LNCaP clone FGC (cell line): ENCODE results near the gene PCNT.

Experiments
- DNase-seq: peaks from one replicate; pipeline ENCODE4 v3.0.0-alpha.2; 2011; ENCODE audit warnings: low read depth
- H3K4me3 ChIP-seq: 2 replicates; pipeline ENCODE4 v1.5.1; 2011; ENCODE audit warnings: mild to moderate bottlenecking, low read depth, low read length, control low read depth
- CTCF ChIP-seq: IDR thresholded peaks from 2 replicates; pipeline ENCODE4 v1.5.1; 2012; ENCODE audit warnings: mild to moderate bottlenecking; ENCODE audit not compliant: control insufficient read depth, insufficient read depth; ENCODE audit errors: extremely low read depth

PCNT gene

GRCh38 chr21:46351476-46352163, 27.7 kb downstream of the PCNT start:
- DNase-seq: peak; percentile 25
- no peak overlapping the region for H3K4me3 ChIP-seq
- no peak for TF ChIP-seq CTCF

DNA sequence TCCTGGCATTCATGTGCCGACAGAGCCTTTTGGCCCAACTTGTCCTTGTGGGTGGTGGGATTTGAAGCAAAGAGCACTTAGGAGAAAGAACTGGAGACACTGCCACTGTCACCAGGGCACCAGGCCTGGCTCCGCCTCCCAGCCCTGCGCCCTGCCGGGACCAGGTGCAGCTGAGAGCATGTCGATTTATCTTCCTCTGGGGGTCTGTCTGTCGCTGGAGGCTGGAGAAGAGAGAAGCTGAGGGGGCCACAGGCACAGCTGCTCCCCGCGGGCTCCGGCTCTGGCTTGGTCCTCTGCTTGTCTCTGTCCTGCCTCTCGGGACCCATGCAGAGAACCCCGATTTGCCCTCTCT, 28.2 kb downstream of the PCNT start:
- H3K4me3 ChIP-seq: no peak overlapping the region
- TF ChIP-seq CTCF: no peak
- DNase-seq: no peak

DNA sequence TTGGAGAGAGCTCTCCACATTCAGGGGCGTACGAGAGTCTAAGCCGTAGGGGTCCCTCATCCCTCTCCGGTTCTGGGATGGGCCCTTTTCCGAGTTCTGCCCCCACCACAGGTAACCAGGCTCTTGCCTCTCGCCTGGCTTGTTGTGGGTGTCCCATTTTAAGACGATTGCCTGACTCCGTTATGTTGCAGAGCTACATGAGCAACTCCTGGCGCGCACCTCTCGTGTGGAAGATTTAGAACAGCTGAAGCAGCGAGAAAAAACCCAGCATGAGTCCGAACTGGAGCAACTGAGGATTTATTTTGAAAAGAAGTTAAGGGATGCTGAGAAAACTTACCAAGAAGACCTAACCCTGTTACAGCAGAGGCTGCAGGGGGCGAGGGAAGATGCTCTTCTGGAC, 29.0 kb downstream of the PCNT start:
- no peak for DNase-seq
- no peak for TF ChIP-seq CTCF

GRCh38 chr21:46354046-46354445, 30.1 kb downstream of the PCNT start:
- no peak for DNase-seq
- no peak overlapping the region for H3K4me3 ChIP-seq
- no peak for TF ChIP-seq CTCF

More for the DNA sequence above, 29.0 kb downstream of the PCNT start:
- H3K4me3 ChIP-seq: no peak overlapping the region

DNA sequence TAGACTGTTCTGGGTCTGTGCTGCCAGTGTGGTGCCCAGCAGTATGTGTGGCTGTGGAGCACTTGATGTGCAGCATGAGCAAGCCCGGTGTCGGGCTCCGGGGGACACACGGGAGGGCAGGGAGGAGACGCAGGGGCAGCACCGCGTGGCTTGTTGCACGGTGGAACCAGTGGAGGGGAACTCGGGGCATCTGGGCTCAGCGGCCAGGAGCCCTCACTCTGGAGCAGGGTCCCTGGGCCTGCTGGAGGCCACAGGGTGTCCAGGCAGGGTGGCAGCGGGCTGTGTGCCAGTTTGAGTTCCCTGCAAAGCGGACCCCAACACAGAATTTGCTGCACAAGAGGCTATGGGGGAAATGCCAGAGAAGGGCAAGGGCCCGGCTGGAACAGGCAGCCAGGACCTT, 30.6 kb downstream of the PCNT start:
- no peak for TF ChIP-seq CTCF
- DNase-seq: no peak
- H3K4me3 ChIP-seq: no peak overlapping the region

DNA sequence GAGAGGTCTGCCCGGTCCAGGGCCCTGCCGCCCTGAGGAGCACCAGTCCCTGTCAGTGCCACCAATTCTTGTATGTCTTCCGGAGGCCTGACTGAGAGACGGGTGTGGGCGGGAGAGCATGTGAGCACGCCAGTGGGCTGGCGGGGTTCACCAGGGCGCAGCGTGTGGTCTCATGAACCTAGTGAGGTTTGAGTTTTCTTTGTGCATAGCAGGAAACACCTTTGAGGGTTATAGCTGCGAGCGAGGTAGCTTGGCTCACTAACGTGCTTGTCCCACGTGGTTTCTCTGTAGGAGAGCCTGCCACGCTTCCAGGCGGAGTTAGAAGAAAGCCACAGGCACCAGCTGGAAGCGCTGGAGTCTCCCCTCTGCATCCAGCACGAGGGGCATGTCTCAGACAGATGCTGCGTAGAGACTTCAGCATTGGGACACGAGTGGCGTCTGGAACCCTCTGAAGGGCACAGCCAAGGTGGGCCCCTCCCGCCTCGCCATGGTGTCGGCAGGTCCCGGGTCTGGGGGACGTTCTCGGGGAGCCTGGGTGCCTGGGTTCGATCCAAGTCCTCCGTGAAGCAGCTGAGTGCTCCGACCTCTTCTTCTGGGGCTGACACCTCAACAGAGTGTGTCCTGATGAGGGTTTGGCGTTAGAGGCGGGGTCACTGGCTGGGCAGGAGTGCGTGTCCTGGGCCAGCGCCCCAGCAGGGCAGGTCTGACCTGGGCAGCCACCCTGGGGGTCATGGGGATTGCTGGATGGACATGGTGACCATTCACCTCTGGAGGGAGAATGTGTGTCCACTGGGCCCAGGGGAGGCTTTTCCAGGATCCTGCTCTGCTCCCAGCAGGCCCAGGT, 31.4 kb downstream of the PCNT start:
- no peak for TF ChIP-seq CTCF
- H3K4me3 ChIP-seq: no peak overlapping the region
- no peak for DNase-seq
